ENCODE results near the gene LSM7.
"Not testable (repeated sequence)": the region's sequence is repeated elsewhere in the genome, so short reads cannot be mapped to it uniquely, and the experiment has no call there.

LSM7 gene

GRCh38 chr19:2355168-2356035 lies 27.0 kb upstream of the LSM7 start:
- no peak for DNase-seq (ENCODE audit: low read depth in 2 of 2)

- no peak for DNase-seq (ENCODE audit: low read depth in 2 of 2)
Observed at GRCh38 chr19:2354670-2355069, 26.3 kb upstream of the LSM7 start.

GRCh38 chr19:2353887-2354592 lies 25.7 kb upstream of the LSM7 start:
- no peak for DNase-seq (ENCODE audit: low read depth in 2 of 2)

DNA sequence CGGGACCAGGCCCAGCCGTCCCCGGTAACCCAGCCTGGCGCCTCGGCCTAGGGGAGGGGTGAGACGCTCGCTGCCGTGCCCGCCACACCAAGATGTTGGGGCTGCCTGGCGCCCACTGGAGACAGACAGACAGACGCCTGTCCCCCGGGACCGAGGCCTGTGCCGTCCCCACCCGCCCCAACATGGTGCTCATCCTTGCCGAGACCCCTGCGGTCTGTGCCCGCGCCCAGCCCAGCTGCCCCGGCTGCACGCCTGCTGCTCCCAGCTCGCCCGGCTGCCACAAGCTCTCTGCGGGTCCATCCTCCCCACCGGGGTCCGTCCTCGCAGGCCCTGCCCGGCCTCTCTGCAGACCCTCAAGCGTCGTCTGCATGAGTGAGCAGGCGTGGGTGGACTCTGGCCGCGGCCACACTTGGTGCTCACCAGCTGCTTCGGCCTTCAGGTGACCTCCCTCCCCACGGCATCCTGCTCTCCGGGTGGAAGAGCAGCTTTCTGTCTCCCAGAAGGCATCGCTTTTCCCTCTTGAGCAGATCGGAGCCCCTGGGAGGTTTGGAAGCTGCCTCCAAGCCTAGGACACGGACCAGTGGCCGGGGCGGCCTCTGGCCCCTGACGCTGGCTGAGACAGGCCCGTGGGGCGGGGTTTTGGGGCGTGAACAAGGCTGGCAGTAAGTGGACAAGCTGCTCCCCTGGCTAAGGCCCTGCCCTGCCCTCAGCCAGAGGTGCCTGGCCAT lies 24.9 kb upstream of the LSM7 start:
- no peak for DNase-seq (ENCODE audit: low read depth in 2 of 2)

GRCh38 chr19:2352121-2352520 lies 23.7 kb upstream of the LSM7 start:
- no peak for DNase-seq (ENCODE audit: low read depth in 2 of 2)

GRCh38 chr19:2351591-2351990 lies 23.2 kb upstream of the LSM7 start:
- DNase-seq (ENCODE audit: low read depth in 2 of 2), result no peak

DNA sequence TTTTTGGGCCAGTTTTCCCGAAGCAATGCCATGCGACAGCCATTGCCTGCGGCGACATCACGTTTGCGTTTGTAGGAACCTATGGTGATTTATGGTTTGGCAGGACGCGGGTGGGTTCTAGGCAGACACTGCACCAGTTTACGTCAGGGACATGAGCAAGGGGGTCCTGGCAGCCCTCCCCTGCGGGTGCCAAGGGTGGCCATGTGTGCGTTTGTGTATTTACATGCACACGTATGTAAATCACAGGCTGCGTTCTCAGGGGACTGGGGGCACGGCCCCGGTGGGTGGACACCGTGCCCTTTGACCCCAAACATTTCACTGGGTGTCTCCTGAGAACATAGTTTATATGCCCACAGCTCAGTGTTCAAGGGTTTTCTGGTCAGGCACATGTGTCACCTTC lies 22.3 kb upstream of the LSM7 start:
- no peak for DNase-seq (ENCODE audit: low read depth in 2 of 2)

- DNase-seq (ENCODE audit: low read depth in 2 of 2), result not testable (repeated sequence)
Observed at GRCh38 chr19:2349818-2350217, 21.4 kb upstream of the LSM7 start.

GRCh38 chr19:2345794-2346663 lies 17.6 kb upstream of the LSM7 start:
- DNase-seq (ENCODE audit: low read depth in 2 of 2), result no peak

DNA sequence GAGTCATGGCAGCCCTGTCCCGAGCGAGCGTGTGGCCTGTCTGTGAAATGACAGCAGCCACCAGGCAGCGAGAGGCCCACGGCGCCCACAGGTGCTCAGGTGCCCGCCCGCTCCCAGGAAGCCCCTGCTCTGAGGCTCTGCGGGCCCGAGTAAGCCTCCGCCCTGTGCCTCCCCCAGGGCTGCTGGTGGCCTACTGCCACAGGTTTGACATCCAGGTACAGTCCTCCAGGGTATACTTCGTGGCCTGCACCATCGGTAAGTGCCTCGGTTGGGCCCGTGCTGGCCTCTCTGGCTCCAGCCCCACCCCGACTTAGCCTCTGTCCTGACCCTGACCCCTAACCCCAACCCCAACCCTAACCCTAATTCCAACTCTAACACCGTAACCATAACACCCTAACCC lies 16.7 kb upstream of the LSM7 start:
- DNase-seq (ENCODE audit: low read depth in 2 of 2), result no peak

DNA sequence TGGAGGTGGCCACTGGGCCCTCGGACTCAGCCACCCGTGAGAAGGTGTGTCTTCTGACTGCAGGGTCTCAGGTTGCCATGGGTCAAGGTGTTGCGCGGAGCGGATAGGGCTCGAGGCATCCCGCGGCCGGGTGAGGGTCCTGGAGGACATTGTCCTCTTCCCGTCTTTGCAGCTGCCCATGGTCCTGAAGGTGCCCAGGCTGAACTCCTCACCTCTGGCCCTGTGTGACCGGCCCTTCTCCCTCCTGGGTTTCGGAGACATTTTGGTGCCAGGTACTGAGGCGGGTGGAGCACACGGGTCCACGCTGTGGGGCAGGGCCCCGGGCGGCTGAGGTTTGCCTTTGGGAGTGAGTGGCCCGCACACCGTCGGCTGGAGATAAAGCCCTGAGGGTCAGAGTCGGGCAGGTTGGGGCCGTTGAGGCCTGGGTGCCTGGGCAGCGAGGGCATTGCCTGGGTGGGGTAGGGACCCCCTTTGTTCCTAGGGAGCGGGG lies 16.0 kb upstream of the LSM7 start:
- no peak for DNase-seq (ENCODE audit: low read depth in 2 of 2)

DNA sequence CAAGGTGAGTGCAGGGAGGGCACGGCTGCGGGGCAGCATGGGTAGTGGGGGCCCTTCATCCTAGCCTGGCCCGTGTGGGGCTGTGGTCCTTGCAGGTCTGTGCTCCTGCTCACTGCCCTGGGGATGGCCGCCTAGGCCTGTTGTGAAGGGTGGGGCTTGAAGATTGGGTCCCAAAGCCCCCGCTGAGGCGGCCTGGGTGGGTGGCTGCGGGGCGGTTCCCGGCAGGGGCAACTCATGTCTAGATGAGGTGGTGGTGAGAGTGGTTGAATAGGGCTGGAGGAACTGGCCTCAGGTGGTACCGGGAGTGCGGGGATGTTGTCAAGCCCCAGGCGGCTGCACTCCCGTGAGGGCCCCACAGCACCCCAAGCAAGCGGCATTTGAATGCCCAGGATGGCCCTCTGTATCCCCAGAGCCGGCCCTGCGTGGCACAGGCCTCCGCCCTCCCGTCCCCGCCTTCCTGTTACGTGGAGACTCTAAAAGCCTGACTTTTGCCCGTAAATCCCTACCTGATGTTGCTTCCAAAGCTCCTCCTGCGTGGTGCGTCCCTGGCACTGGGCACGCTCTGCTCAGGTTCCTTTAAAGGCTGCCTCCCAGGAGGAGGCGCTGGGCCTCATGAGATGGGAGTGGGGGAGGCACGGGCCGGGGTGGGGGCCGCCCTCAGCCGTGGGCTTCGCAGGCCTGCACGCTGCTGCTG lies 15.1 kb upstream of the LSM7 start:
- no peak for DNase-seq (ENCODE audit: low read depth in 2 of 2)

- no peak for DNase-seq (ENCODE audit: low read depth in 2 of 2)
Observed at GRCh38 chr19:2342656-2343288, 14.4 kb upstream of the LSM7 start.

- no peak for DNase-seq (ENCODE audit: low read depth in 2 of 2)
Observed at GRCh38 chr19:2341982-2342381, 13.6 kb upstream of the LSM7 start.

- no peak for DNase-seq (ENCODE audit: low read depth in 2 of 2)
Observed at GRCh38 chr19:2341244-2341751, 12.9 kb upstream of the LSM7 start.

DNA sequence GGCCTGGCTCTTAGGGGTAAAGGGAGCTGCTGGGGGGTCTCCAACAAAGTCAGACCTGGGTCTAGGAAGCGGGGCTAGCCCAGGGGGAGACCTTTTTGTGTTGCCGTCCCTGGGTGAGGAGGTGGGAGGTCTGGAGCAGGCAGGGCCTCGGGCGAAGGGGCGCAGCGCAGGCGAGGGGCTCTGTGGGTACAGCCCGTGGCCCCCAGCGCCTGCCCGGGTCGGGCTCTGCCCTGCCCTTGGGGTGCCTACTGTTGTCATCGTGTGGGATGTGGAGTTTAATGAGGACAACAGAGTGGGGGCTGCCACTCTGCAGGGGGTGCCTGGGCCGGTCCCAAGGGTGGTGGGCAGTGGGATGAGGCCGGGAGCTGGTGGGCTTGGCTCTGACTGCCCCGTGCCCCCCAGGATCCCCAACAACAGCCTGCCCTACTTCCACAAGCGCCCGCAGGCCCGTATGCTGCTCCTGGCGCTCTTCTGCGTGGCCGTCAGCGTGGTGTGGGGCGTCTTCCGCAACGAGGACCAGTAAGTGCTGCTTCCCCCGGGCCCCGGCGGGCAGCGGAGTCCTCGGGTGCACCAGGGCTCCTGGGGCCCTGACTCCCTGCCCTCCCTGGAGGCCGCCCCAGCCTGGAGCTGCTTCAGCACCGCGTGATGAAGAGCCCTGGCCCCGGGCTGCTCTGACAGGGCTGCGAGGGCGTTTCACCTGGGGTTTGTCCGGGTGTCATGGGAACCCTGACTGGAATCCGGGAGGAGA lies 12.3 kb upstream of the LSM7 start:
- no peak for DNase-seq (ENCODE audit: low read depth in 2 of 2)

GRCh38 chr19:2339644-2340310 lies 11.4 kb upstream of the LSM7 start:
- no peak for DNase-seq (ENCODE audit: low read depth in 2 of 2)

- no peak for DNase-seq (ENCODE audit: low read depth in 2 of 2)
Observed at GRCh38 chr19:2338751-2339643, 10.6 kb upstream of the LSM7 start.

Data from fibroblast of skin of left quadriceps (primary cell).